Measurements from ENCODE around the gene PTPN21.
"Not testable (repeated sequence)": the region's sequence is repeated elsewhere in the genome, so short reads cannot be mapped to it uniquely, and the experiment has no call there.

Gene PTPN21

DNA sequence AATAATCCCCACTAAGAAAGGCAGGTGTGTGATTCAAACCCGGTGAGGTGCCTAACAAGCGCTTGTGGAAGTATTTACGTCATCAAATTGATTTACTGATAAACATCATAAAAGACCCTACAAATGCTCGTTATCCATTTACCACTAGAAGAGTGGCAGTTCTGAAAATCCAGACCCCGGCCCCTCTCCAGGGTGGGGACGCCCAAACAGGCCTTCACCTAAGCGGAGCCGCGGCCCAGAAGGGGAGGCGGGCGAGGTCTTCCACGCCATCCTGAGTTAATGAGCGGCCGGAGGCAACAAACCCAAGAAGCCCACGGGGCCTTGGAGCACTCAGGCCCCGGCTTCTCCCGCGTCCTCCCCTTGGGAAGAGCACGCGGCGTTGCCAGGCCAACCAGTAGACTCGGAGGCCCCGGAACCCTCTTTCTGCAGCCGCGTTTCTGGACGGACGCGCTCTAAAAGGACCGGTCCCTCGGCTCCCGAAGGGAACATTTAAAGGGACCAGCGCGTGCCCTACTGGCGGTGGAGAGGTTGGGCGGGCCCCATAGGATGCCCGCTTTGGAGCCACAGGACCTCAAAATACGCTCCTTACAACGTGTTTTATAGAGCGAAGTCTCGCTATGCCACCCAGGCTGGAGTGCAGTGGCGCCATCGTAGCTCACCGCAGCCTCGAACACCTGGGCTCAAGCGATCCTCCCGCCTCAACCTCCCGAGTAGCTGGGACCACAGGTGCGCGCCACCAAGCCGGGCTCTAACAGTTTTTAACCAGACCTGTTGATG is 3.5 kb downstream of the PTPN21 start:
- peak; percentile 64 for DNase-seq

GRCh38 chr14:88550078-88550477 is 4.7 kb downstream of the PTPN21 start:
- no peak for DNase-seq

DNA sequence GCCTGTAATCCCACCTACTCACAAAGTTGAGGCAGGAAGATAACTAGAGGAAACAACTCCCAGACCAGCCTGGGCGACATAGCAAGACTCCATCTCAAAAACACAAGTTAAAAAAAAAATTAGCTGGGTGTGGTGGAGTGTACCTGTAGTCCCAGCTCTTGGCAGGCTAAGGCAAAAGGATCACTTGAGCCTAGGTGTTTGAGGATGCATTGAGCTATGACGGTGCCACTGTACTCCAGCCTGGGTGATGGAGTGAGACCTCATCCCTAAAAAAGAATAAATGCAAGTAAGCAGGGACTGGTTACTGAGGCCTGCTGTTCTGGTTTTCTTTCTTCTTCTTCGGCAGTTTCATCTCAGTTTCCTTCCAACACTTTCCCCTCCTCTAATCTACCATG is 7.4 kb downstream of the PTPN21 start:
- DNase-seq, result no peak

DNA sequence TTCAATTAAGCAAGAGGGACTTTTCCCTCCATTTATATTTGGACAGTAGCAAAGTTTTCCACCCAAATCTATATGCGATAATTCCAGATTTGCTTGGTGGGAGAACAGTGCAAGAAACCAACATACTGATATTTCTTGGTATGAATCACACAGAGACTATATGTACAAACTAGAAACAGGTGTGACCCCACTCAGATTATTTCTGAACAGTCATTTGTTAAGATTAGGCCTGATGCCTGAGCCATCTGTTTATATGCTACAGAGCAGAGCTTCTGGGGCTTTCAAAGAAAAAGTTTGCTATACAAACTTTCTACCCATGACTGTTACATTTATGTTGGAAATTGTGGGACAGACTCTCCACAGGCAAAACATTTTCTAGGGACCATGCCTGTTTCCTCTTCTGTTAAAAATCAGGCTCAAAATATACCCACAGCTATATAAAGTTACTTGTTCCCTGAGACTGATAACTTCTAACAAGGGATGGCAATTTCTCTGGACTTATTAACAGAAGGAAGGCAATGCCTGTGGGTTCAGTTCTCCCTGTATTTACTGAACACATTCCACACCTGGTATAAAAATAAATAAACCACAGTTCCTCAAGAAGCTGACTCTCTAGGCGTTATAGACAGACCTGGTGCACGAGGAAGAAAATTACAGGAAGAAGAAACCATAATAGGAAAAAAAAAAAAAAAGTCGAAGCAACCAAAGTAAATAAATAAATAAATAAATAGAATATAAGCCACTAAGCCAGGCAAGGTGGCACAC is 8.0 kb downstream of the PTPN21 start:
- DNase-seq, result no peak

DNA sequence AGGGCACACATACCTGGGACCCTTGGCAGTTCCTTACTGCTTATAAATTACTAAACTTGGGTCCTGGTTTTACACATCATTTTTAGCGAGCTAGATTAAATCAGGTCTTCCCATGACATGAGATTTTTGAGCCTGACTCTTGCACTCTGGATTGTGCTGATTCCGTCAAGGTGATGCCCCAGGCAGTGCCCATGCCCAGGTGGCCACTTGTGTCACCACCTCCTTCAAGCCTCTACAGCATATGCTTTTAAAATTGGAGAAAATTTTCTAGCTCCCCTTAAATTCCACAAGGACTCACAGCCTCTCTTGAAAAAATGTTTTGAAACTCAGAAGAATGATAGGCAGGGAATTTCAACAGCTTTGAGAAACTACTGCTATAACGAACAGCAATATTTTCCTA is 9.6 kb downstream of the PTPN21 start:
- DNase-seq, result no peak

DNA sequence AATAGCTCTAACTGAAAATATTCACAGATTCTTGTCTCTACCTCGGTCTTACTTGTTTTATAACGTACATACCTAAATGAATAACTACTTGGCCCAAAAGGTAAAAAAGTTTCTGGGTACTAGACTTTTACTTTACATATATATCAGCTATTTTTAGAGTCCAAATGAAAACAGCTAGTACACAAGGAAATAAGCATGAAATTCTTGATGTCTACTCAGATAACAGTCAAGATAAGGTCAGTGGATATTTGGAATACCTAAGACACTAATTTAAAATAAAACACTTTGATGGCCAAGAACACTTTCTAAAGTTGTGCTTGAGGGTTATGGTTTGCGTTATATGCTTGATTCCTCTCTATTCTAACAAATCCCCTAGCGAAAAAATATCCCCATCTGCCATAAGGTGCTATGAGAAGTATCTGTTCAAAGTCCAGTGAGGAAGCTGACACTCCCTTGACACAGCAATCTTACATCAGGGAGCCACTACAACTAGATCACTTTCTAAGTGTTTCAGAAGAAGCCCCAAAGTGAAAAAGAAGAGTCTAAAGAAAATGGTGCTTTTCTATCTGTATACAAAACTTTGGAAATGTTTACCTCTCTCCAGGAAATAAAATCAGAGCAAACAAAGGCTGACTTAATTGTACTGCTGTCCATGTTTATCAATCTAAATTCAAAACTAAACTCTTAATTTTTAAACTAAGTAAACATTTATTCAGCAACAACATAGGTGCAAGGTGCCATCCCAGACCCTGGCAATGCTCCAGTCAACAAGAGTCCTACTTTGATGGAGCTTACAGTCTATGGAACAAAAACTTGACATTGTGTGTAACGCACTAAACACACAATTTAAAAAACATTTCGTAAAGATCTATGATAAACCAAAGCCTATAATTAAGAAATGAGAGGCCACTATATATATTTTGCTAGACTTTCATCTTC is 11.7 kb downstream of the PTPN21 start:
- DNase-seq, result no peak

- DNase-seq, result no peak
Measured at GRCh38 chr14:88541324-88541723, 13.5 kb downstream of the PTPN21 start.

- DNase-seq, result no peak
Measured at GRCh38 chr14:88535813-88536212, 19.0 kb downstream of the PTPN21 start.

DNA sequence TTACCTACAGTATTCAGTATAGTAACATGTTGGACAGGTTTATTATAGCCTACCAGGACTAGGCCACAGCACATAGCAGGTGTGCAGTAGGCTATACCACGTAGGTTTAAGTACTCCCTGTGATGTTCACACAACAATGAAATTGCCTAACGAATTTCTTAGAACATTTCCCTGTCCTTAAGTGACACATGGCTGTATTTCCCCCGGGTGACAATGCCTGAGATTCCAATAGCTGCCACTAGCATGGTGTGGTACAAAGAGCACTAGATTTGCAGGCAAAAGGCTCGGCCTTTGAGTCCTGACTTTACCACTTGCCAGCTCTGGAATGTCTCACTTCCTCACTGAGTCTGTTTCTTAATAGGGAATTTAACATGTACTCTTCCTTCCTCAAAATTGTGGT is 19.7 kb downstream of the PTPN21 start:
- DNase-seq, result no peak

DNA sequence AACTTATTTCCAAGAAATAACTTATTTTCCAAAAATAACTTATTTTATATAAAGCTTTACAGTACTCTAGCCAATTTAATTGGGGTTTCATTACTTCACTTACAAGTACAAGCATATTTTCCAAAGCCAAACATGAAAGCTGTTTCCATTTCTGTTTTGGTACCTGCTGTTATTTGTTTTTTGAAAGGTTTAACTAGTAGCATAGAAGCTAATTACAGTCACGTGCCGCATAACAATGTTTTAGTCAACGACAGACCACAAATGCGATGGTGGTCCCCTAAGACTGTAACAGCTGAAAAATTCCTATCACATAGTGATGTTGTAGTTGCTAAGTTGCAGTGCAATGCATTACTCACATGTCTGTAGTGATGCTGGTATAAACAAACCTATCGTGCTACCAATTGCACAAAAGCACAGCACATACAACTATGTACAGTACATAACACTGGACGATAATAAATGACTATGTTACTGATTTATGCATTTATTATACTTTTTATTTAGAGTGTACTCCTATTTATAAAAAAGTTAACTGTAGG is 21.7 kb downstream of the PTPN21 start:
- no peak for DNase-seq

DNA sequence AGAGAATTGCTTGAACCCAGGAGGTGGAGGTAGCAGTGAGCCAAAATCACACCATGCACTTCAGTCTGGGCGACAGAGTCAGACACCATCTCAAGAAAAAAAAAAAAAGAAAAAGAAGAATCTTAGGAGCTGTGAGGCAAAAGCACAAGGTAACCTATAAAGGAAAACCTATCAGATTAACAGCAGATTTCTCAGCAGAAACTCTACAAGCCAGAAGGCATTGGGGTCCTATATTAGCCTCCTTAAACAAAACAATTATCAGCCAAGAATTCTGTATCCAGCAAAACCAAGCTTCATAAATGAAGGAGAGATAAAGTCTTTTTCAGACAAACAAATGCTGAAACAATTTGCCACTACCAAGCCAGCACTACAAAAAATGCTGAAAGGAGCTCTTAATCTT is 24.9 kb downstream of the PTPN21 start:
- DNase-seq, result not testable (repeated sequence)

DNA sequence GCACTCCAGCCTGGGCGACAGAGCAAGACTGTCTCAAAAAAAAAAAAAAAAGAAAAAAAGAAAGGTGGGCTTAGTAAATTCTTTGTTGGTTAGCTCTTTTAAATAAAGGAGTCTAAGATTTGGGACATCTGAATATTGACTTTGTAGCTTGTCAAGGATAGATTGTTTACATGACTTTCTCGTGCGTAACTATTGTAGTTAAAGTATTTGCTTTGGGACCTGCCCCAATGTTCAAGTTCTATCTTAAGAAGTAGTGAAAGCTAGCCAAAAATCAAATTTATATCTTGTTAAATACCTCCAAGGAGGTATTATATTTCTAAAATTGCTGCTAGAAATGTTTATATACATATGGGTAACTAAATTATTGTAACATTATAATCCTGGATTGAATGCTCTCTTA is 32.4 kb downstream of the PTPN21 start:
- DNase-seq, result no peak

DNA sequence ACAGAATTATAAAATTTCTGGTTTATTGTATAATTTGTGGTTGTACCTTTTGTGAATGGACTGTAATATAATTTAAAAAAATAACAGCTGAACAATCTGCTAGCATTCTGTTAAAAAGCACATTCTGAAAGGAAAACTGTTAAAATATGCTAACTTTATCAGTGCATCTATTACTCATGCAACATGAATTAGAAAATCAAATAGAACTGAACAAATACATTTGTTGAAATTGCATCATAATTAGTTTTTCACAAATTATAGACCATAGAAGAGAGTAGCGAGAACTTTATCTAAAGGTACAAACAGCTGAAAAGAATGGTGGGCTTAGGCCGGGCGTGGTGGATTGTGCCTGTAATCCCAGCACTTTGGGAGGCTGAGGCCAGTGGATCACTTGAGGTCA is 33.0 kb downstream of the PTPN21 start:
- no peak for DNase-seq

DNA sequence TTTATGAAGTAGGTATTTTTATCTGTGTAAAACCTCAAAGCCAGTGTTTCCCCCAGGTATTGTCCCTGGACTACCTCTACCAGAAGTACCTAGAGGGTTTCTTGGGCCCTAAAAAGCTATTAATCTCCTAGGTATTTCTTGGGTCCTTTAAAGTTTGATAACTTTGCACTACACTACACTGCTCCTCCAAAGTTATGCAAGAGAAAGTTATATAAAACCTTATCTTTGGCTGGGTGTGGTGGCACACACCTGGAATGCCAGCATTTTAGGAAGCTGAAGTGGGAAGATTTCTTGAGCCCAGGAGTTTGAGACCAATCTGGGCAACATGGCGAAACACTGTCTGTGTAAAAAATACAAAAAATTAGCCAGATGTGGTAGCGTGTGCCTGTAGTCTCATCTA is 34.9 kb downstream of the PTPN21 start:
- DNase-seq, result no peak

DNA sequence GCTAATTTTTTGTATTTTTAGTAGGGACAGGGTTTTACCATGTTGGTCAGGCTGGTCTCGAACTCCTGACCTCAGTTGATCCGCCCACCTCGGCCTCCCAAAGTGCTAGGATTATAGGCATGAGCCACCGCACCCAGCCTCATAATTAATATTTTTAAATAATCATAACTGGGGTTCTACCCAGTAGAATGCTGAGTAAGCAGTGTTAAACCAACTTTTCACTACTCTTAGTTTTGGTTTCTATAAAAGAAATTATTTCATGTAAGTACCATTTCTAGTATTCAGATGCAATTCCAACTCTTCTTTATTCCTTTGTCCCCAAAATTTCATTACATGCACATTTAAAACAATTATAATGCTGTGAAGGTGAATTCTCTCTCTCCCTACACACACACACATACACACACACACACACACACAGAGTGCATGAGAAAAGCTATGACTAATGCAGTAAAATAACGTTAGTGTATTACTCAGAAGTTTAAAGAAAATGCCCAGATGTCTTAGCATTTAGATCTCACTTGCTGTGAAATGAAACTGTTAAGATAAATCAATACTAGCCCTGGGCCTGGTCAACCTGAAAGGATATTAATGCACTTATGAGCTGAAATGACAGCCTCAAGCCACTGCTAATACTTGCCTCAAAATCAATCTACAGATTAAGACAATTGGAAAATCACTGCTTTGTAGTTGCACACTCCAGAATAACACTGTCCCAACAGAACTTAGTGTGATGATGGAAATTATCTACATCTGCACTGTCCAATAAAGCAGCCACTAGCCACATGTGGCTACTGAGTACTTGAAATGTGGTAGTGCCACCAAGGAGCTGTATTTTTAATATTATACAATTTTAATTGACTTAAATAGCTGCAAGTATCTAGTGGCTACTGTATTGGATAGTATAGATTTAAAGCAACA is 36.0 kb downstream of the PTPN21 start:
- peak; percentile 4 for DNase-seq

GRCh38 chr14:88516861-88517357 is 37.9 kb downstream of the PTPN21 start:
- no peak for DNase-seq

GRCh38 chr14:88515499-88516221 is 39.1 kb downstream of the PTPN21 start:
- DNase-seq, result no peak

- DNase-seq, result no peak
Measured at GRCh38 chr14:88507208-88507607, 47.6 kb downstream of the PTPN21 start.

DNA sequence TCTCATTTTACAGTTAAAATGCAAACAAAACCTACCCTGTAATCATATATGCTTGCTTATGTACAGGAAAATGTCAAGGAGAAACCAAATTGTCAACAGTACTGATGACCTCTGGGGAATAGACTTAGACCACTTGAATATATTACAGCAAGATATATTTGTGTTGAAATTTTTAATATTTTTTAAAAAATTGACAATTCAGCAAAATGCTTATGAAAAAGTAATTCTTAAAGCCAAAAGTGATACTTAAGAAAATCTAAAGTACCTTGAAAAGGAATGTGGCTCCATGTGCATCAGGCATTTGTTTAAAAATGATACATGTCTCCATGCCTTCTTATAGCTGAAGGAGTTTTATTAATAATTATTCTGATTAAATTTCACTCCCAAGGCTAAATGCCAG is 49.2 kb downstream of the PTPN21 start:
- no peak for DNase-seq

DNA sequence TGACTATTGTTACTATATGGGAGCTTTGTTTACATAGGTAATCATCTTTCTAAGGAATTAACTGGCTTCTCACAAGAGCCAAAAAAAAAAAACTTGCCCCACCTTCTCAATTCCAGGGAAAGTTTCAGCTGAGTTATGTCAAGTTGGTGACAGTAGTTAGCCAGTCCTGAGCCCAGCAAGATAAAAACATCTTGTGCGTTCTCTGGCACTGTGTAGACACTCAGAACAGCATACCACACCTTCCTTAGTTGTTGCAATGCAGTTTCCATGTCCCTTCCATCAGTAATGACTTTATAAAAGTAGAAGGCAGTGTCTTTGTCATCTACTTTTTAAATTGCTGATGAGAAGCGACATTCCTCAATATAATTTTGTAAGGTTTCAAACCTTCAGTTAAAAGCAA is 50.2 kb downstream of the PTPN21 start:
- DNase-seq, result no peak

All from activated CD4-positive, alpha-beta T cell treated with anti-CD3 and anti-CD28 coated beads, Interleukin-10, Interleukin-2, amounts not matched to agents 100 ng/mL and 50 ng/mL, durations not matched to agents 16 hours and 8 hours (primary cell).